Osteoblast (primary cell): ENCODE data around the gene COL4A1. TPM values are rescaled to one million over a fixed set of nuclear protein-coding genes. Genes with fewer than 3 reads are reported as not detected.

Experiments used
- DNase-seq: peaks from one replicate; pipeline ENCODE4 v3.0.0; 2011; ENCODE audit warnings: low spot score, mixed read lengths; ENCODE audit not compliant: insufficient read length; ENCODE audit errors: missing footprints
- H2AFZ ChIP-seq: 2 replicates; pipeline ENCODE4 v1.6.0; 2011; ENCODE audit warnings: mild to moderate bottlenecking, low read length
- H3K27ac ChIP-seq: 2 replicates; pipeline ENCODE4 v1.5.1; 2011; ENCODE audit warnings: mild to moderate bottlenecking, low read depth, low read length, moderate library complexity
- H3K27me3 ChIP-seq: 2 replicates; pipeline ENCODE4 v1.6.0; 2012; ENCODE audit warnings: mild to moderate bottlenecking, control low read depth, inconsistent platforms, low read length, moderate library complexity; ENCODE audit not compliant: insufficient read depth
- H3K36me3 ChIP-seq: 2 replicates; pipeline ENCODE4 v1.5.1; 2011; ENCODE audit warnings: mild to moderate bottlenecking, low read length, control low read depth, moderate library complexity; ENCODE audit not compliant: insufficient read depth
- H3K4me1 ChIP-seq: 2 replicates; pipeline ENCODE4 v1.5.1; 2011; ENCODE audit warnings: mild to moderate bottlenecking, low read length, control low read depth, moderate library complexity; ENCODE audit not compliant: insufficient read depth
- H3K4me2 ChIP-seq: 2 replicates; pipeline ENCODE4 v1.6.0; 2011; ENCODE audit warnings: mild to moderate bottlenecking, low read length; ENCODE audit not compliant: insufficient read depth
- H3K4me3 ChIP-seq: fragments of 200-600 bp; sonication (generic); 3 replicates; pipeline ENCODE4 v1.5.1; 2012; ENCODE audit warnings: mild to moderate bottlenecking, low read length, inconsistent platforms; ENCODE audit not compliant: insufficient read depth
- H3K79me2 ChIP-seq: 2 replicates; pipeline ENCODE4 v1.6.0; 2012; ENCODE audit warnings: mild to moderate bottlenecking, low read length, control low read depth, inconsistent platforms; ENCODE audit not compliant: insufficient read depth
- H3K9me3 ChIP-seq: 2 replicates; pipeline ENCODE4 v1.5.1; 2011; ENCODE audit warnings: low read depth, low read length, control low read depth
- H4K20me1 ChIP-seq: 2 replicates; pipeline ENCODE4 v1.6.0; 2012; ENCODE audit warnings: mild to moderate bottlenecking, low read length, control low read depth; ENCODE audit not compliant: insufficient read depth
- CTCF ChIP-seq: IDR thresholded peaks from 2 replicates; pipeline ENCODE4 v1.5.1; 2011; ENCODE audit warnings: mild to moderate bottlenecking, low read depth, low read length, moderate library complexity; ENCODE audit errors: extremely low read depth
- small RNA-seq: library from RNA; depleted of rRNA; stranded (forward); fragments of <200 nt; gene quantifications from one replicate; pipeline ENCODE3, GENCODE V24; 2012
- total RNA-seq: library from RNA; depleted of rRNA; stranded (reverse); fragments of >200 nt; gene quantifications from 2 replicates; pipeline ENCODE4 v1.2.3, GENCODE V29; 2012

COL4A1 gene
- total RNA-seq, 1 donor = 412 TPM

- no peaks in the 10 kb centered on the region for H3K36me3 ChIP-seq
- H3K4me3 ChIP-seq = no peak overlapping the region
- TF ChIP-seq CTCF = no peak
- no peak for DNase-seq
- H3K4me2 ChIP-seq = no peak overlapping the region
- peaks cover 4% of the 10 kb centered on the region for H3K9me3 ChIP-seq
- no peak overlapping the region for H3K27ac ChIP-seq
- no peaks in the 10 kb centered on the region for H3K27me3 ChIP-seq
- H3K4me1 ChIP-seq = no peaks in the 10 kb centered on the region
- no peak overlapping the region for H2AFZ ChIP-seq
- H4K20me1 ChIP-seq = no peaks in the 10 kb centered on the region
- no peaks in the 10 kb centered on the region for H3K79me2 ChIP-seq
Measured at GRCh38 chr13:110102053-110102452, 204.9 kb downstream of the COL4A1 start.

GRCh38 chr13:110099922-110100321 is 207.0 kb downstream of the COL4A1 start:
- DNase-seq = no peak
- H3K27ac ChIP-seq = no peak overlapping the region
- no peaks in the 10 kb centered on the region for H3K36me3 ChIP-seq
- H3K79me2 ChIP-seq = no peaks in the 10 kb centered on the region
- H3K9me3 ChIP-seq = peaks cover 4% of the 10 kb centered on the region
- no peaks in the 10 kb centered on the region for H3K27me3 ChIP-seq
- H2AFZ ChIP-seq = no peak overlapping the region
- H3K4me1 ChIP-seq = peaks cover 1% of the 10 kb centered on the region
- H3K4me2 ChIP-seq = no peak overlapping the region
- no peak for TF ChIP-seq CTCF
- H4K20me1 ChIP-seq = no peaks in the 10 kb centered on the region
- H3K4me3 ChIP-seq = no peak overlapping the region

Small RNA genes within 50 kb of the gene (small RNA-seq; reads per million reads assigned to genes)
- not detected for gene MIR8073

Other genes with a start within 250 kb of the COL4A1 start
- 267 and 291 TPM in 2 replicates for gene COL4A2, start 127 bp upstream of the COL4A1 start, total RNA-seq